ENCODE data around the gene CCDC50.

CCDC50 gene

GRCh38 chr3:191331388-191331787 lies 2.2 kb downstream of the CCDC50 start:
- Mint-ChIP-seq H3K27ac (no peak overlapping the region), H3K4me3 (peak overlapping the region; percentile 68), H3K9me3 (no peaks in the 10 kb centered on the region), H3K4me1 (peaks cover 14% of the 10 kb centered on the region), H3K36me3 (peaks cover 5% of the 10 kb centered on the region)
- DNase-seq (ENCODE audit: low spot score in 2 of 2), result no peak
- no peak for ATAC-seq

GRCh38 chr3:191333298-191333880 lies 4.2 kb downstream of the CCDC50 start:
- no peak for DNase-seq (ENCODE audit: low spot score in 2 of 2)
- Mint-ChIP-seq H3K36me3 (peaks cover 9% of the 10 kb centered on the region), H3K9me3 (no peaks in the 10 kb centered on the region), H3K27ac (no peak overlapping the region), H3K4me1 (peaks cover 12% of the 10 kb centered on the region), H3K4me3 (no peak overlapping the region)
- no peak for ATAC-seq

GRCh38 chr3:191334346-191334893 lies 5.2 kb downstream of the CCDC50 start:
- no peak for DNase-seq (ENCODE audit: low spot score in 2 of 2)
- H3K27ac Mint-ChIP-seq, result no peak overlapping the region
- no peaks in the 10 kb centered on the region for H3K9me3 Mint-ChIP-seq
- H3K4me1 Mint-ChIP-seq, result peaks cover 8% of the 10 kb centered on the region
- peaks cover 4% of the 10 kb centered on the region for H3K36me3 Mint-ChIP-seq
- no peak for ATAC-seq
- H3K4me3 Mint-ChIP-seq, result no peak overlapping the region

- Mint-ChIP-seq H3K9me3 (no peaks in the 10 kb centered on the region), H3K4me1 (no peaks in the 10 kb centered on the region), H3K27ac (no peak overlapping the region), H3K4me3 (no peak overlapping the region), H3K36me3 (peaks cover 4% of the 10 kb centered on the region)
- DNase-seq (ENCODE audit: low spot score in 2 of 2) (no peak), ATAC-seq (no peak)
Observed at GRCh38 chr3:191336833-191337232, 7.6 kb downstream of the CCDC50 start.

- ATAC-seq (no peak), DNase-seq (ENCODE audit: low spot score in 2 of 2) (no peak)
- peak overlapping the region; percentile 66 for H3K27ac Mint-ChIP-seq
- peaks cover 4% of the 10 kb centered on the region for H3K36me3 Mint-ChIP-seq
- H3K4me1 Mint-ChIP-seq, result no peaks in the 10 kb centered on the region
- no peak overlapping the region for H3K4me3 Mint-ChIP-seq
- H3K9me3 Mint-ChIP-seq, result no peaks in the 10 kb centered on the region
Observed at GRCh38 chr3:191338177-191338488, 8.9 kb downstream of the CCDC50 start.

- H3K9me3 Mint-ChIP-seq, result no peaks in the 10 kb centered on the region
- no peak overlapping the region for H3K4me3 Mint-ChIP-seq
- no peaks in the 10 kb centered on the region for H3K4me1 Mint-ChIP-seq
- ATAC-seq (no peak), DNase-seq (ENCODE audit: low spot score in 2 of 2) (no peak)
- H3K36me3 Mint-ChIP-seq, result peaks cover 4% of the 10 kb centered on the region
- H3K27ac Mint-ChIP-seq, result no peak overlapping the region
Observed at GRCh38 chr3:191339316-191339917, 10.2 kb downstream of the CCDC50 start.

- Mint-ChIP-seq H3K4me1 (no peaks in the 10 kb centered on the region), H3K36me3 (peaks cover 4% of the 10 kb centered on the region), H3K4me3 (no peak overlapping the region), H3K27ac (no peak overlapping the region), H3K9me3 (no peaks in the 10 kb centered on the region)
- ATAC-seq (no peak), DNase-seq (ENCODE audit: low spot score in 2 of 2) (no peak)
Observed at GRCh38 chr3:191340351-191340750, 11.2 kb downstream of the CCDC50 start.

- H3K4me3 Mint-ChIP-seq, result no peak overlapping the region
- DNase-seq (ENCODE audit: low spot score in 2 of 2) (no peak), ATAC-seq (no peak)
- H3K9me3 Mint-ChIP-seq, result no peaks in the 10 kb centered on the region
- H3K27ac Mint-ChIP-seq, result no peak overlapping the region
- H3K36me3 Mint-ChIP-seq, result peaks cover 4% of the 10 kb centered on the region
- H3K4me1 Mint-ChIP-seq, result no peaks in the 10 kb centered on the region
Observed at GRCh38 chr3:191340966-191341365, 11.8 kb downstream of the CCDC50 start.

GRCh38 chr3:191342006-191342405 lies 12.8 kb downstream of the CCDC50 start:
- Mint-ChIP-seq H3K36me3 (peaks cover 4% of the 10 kb centered on the region), H3K27ac (no peak overlapping the region), H3K4me1 (no peaks in the 10 kb centered on the region), H3K4me3 (no peak overlapping the region), H3K9me3 (no peaks in the 10 kb centered on the region)
- no peak for ATAC-seq
- no peak for DNase-seq (ENCODE audit: low spot score in 2 of 2)

GRCh38 chr3:191342411-191342810 lies 13.2 kb downstream of the CCDC50 start:
- no peaks in the 10 kb centered on the region for H3K9me3 Mint-ChIP-seq
- no peak overlapping the region for H3K4me3 Mint-ChIP-seq
- H3K27ac Mint-ChIP-seq, result no peak overlapping the region
- DNase-seq (ENCODE audit: low spot score in 2 of 2), result no peak
- ATAC-seq, result no peak
- H3K36me3 Mint-ChIP-seq, result peaks cover 4% of the 10 kb centered on the region
- no peaks in the 10 kb centered on the region for H3K4me1 Mint-ChIP-seq

GRCh38 chr3:191343115-191343514 lies 13.9 kb downstream of the CCDC50 start:
- Mint-ChIP-seq H3K9me3 (no peaks in the 10 kb centered on the region), H3K36me3 (peaks cover under 1% of the 10 kb centered on the region), H3K4me1 (no peaks in the 10 kb centered on the region), H3K27ac (no peak overlapping the region), H3K4me3 (no peak overlapping the region)
- no peak for DNase-seq (ENCODE audit: low spot score in 2 of 2)
- ATAC-seq, result no peak

- Mint-ChIP-seq H3K9me3 (no peaks in the 10 kb centered on the region), H3K4me1 (no peaks in the 10 kb centered on the region), H3K4me3 (no peak overlapping the region), H3K27ac (no peak overlapping the region), H3K36me3 (no peaks in the 10 kb centered on the region)
- ATAC-seq (no peak), DNase-seq (ENCODE audit: low spot score in 2 of 2) (no peak)
Observed at GRCh38 chr3:191343913-191344312, 14.7 kb downstream of the CCDC50 start.

- no peak for DNase-seq (ENCODE audit: low spot score in 2 of 2)
- no peak overlapping the region for H3K4me3 Mint-ChIP-seq
- no peaks in the 10 kb centered on the region for H3K4me1 Mint-ChIP-seq
- H3K9me3 Mint-ChIP-seq, result no peaks in the 10 kb centered on the region
- ATAC-seq, result no peak
- no peak overlapping the region for H3K27ac Mint-ChIP-seq
- no peaks in the 10 kb centered on the region for H3K36me3 Mint-ChIP-seq
Observed at GRCh38 chr3:191345334-191345733, 16.1 kb downstream of the CCDC50 start.

- no peaks in the 10 kb centered on the region for H3K9me3 Mint-ChIP-seq
- H3K4me1 Mint-ChIP-seq, result no peaks in the 10 kb centered on the region
- H3K36me3 Mint-ChIP-seq, result no peaks in the 10 kb centered on the region
- H3K27ac Mint-ChIP-seq, result no peak overlapping the region
- H3K4me3 Mint-ChIP-seq, result no peak overlapping the region
- ATAC-seq (no peak), DNase-seq (ENCODE audit: low spot score in 2 of 2) (no peak)
Observed at GRCh38 chr3:191347228-191347627, 18.0 kb downstream of the CCDC50 start.

GRCh38 chr3:191348098-191348497 lies 18.9 kb downstream of the CCDC50 start:
- Mint-ChIP-seq H3K4me1 (no peaks in the 10 kb centered on the region), H3K4me3 (no peak overlapping the region), H3K27ac (no peak overlapping the region), H3K9me3 (no peaks in the 10 kb centered on the region), H3K36me3 (no peaks in the 10 kb centered on the region)
- DNase-seq (ENCODE audit: low spot score in 2 of 2) (no peak), ATAC-seq (peak; percentile 24)

GRCh38 chr3:191350396-191351090 lies 21.3 kb downstream of the CCDC50 start:
- Mint-ChIP-seq H3K27ac (no peak overlapping the region), H3K4me1 (no peaks in the 10 kb centered on the region)

More at GRCh38 chr3:191350396-191351090, 21.3 kb downstream of the CCDC50 start:
- no peaks in the 10 kb centered on the region for H3K9me3 Mint-ChIP-seq
- ATAC-seq (no peak), DNase-seq (ENCODE audit: low spot score in 2 of 2) (no peak)
- no peaks in the 10 kb centered on the region for H3K36me3 Mint-ChIP-seq
- no peak overlapping the region for H3K4me3 Mint-ChIP-seq
